Measurements from ENCODE around the gene LPAR6. TPM values are rescaled to one million over a fixed set of nuclear protein-coding genes. Genes with fewer than 3 reads are reported as not detected.

Gene LPAR6
- total and polyA plus RNA-seq, 2 of the 13 experiments (the other 11 are each of a cell fraction or from before 2014, with no cell fraction given) = 24.4 to 149 TPM

DNA sequence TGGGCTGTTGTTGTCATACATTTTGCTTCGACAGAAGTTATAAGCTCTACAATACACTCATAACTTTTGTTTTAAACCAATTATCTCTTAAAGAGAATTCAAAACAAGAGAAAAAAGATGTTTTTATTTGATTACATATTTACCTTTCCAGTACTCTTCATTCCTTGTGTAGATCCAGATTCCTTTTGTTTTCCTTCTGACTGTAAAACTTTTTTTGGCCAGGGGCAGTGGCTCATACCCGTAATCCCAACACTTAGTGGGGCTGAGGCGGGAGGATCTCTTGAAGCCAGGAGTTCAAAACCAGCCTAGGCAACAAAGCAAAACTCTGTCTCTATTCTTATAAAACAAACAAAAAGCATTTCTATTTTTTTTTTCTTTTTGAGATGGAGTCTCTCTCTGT is 21.7 kb downstream of the LPAR6 start (continued):
- TF ChIP-seq NFAT5 (CRISPR knock-in tag; IDR thresholded peaks at IDR 0.05) (no peak), ZNF749 (CRISPR knock-in tag; IDR thresholded peaks at IDR 0.05; ENCODE audit: borderline replicate concordance) (no peak), ZNF232 (CRISPR knock-in tag; IDR thresholded peaks at IDR 0.05; ENCODE audit: borderline replicate concordance) (no peak), SYNCRIP (IDR thresholded peaks at IDR 0.05; ENCODE audit: insufficient read depth, low read depth, low read length) (no peak)
- TF ChIP-seq, protein P1, sequence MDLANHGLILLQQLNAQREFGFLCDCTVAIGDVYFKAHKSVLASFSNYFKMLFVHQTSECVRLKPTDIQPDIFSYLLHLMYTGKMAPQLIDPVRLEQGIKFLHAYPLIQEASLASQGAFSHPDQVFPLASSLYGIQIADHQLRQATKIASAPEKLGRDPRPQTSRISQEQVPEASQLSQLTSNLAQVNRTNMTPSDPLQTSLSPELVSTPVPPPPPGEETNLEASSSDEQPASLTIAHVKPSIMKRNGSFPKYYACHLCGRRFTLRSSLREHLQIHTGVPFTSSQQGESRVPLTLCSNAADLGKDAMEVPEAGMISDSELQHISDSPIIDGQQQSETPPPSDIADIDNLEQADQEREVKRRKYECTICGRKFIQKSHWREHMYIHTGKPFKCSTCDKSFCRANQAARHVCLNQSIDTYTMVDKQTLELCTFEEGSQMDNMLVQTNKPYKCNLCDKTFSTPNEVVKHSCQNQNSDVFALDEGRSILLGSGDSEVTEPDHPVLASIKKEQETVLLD (CRISPR knock-in tag; IDR thresholded peaks at IDR 0.05; ENCODE audit: low read depth) = no peak

DNA sequence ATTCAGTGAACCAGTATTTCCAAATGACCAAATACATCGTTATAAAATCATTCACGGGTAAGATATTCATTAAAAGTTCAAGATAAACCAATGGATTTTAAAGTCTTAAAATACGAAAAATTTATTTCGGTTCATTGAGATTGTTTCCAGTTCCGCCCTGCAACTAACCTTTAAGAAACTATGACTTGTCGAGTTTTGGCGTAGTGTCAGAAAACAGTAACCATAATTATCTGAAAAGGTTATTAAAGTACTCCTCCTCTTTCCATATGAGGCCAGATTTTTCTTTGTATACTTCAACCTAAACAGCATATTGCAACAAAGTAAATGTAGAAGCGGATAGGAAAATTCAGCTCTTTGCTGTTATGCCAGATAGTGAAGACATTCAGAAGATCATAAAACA is 26.1 kb downstream of the LPAR6 start:
- no peak for DNase-seq (ENCODE audit: low spot score)
- 98% methylated on average over 8 of the region's 8 CpGs for WGBS (ENCODE audit: low lambda C conversion rate)
- H3K4me1 ChIP-seq (ENCODE audit: insufficient read depth, low read length) = no peaks in the 10 kb centered on the region
- H3K4me3 ChIP-seq (replicated peaks in 1 of 3; ENCODE audit: insufficient read depth in 1 of 3, low read depth in 2 of 3, low read length in 3 of 3) = no peak overlapping the region
- H3K27ac ChIP-seq (ENCODE audit: extremely low read length, insufficient read depth, low read length) = no peak overlapping the region
- H3K9me3 ChIP-seq (ENCODE audit: low read length) = no peaks in the 10 kb centered on the region
- H3K27me3 ChIP-seq (ENCODE audit: control insufficient read depth in 1 of 2, insufficient read depth in 2 of 2, low read length in 2 of 2) = no peaks in the 10 kb centered on the region
- intact Hi-C loops (cut with micrococcal nuclease; ENCODE audit: unreplicated experiment) = no loop called here
- no peaks in the 10 kb centered on the region for H4K20me1 ChIP-seq (ENCODE audit: insufficient read depth, low read length)
- no peaks in the 10 kb centered on the region for H3K79me2 ChIP-seq (ENCODE audit: insufficient read depth, low read length)
- FAIRE-seq = no peak
- no peak for ATAC-seq
- no peak overlapping the region for H3K4me2 ChIP-seq (ENCODE audit: low read depth, low read length)
- H2AFZ ChIP-seq (ENCODE audit: low read length) = no peak overlapping the region
- no peak overlapping the region for H3K9ac ChIP-seq (ENCODE audit: insufficient read depth, low read depth, low read length)
- H3K36me3 ChIP-seq (replicated peaks in 1 of 2; ENCODE audit: control insufficient read depth in 1 of 2, insufficient read depth in 2 of 2, low read length in 2 of 2) = peaks cover 0 to 8% of the 10 kb centered on the region in 2 experiments; a peak in 1 of 5 replicates
- BruUV-seq (replicated peaks) = no TSS peak
- in situ Hi-C loops (cut with HindIII; ENCODE audit: extremely low pct_ligation_motif_present, low pct_unique_long_range_greater_than_20kb) = no loop called here
- POLR2A ChIA-PET = no interaction called here
- CTCF ChIA-PET (ENCODE audit: low intra/inter-chr PET ratio, low total read pairs) = no interaction called here
- no peak for TF ChIP-seq SALL1 (CRISPR knock-in tag; IDR thresholded peaks at IDR 0.05)
- TF ChIP-seq CTCF (CRISPR knock-in tag; IDR thresholded peaks at IDR 0.05) = no peak
- TF ChIP-seq ZFP41 (CRISPR knock-in tag; IDR thresholded peaks at IDR 0.05; ENCODE audit: borderline replicate concordance) = no peak
- TF ChIP-seq, protein P2, sequence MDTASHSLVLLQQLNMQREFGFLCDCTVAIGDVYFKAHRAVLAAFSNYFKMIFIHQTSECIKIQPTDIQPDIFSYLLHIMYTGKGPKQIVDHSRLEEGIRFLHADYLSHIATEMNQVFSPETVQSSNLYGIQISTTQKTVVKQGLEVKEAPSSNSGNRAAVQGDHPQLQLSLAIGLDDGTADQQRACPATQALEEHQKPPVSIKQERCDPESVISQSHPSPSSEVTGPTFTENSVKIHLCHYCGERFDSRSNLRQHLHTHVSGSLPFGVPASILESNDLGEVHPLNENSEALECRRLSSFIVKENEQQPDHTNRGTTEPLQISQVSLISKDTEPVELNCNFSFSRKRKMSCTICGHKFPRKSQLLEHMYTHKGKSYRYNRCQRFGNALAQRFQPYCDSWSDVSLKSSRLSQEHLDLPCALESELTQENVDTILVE (CRISPR knock-in tag; IDR thresholded peaks at IDR 0.05) = no peak
- TF ChIP-seq ZNF282 (IDR thresholded peaks at IDR 0.05; ENCODE audit: partially characterized antibody) = no peak
- no peak for TF ChIP-seq ZNF337 (CRISPR knock-in tag; IDR thresholded peaks at IDR 0.05; ENCODE audit: borderline replicate concordance, low read depth)
- no peak for TF ChIP-seq SYNCRIP (IDR thresholded peaks at IDR 0.05; ENCODE audit: insufficient read depth, low read depth, low read length)
- TF ChIP-seq KDM4B (CRISPR knock-in tag; IDR thresholded peaks at IDR 0.05) = no peak
- TF ChIP-seq SMARCC2 (IDR thresholded peaks at IDR 0.05) = no peak
- no peak for TF ChIP-seq SMAD3 (CRISPR knock-in tag; IDR thresholded peaks at IDR 0.05)

Data from HepG2 (cell line).